ENCODE data around the gene IRX2. TPM values are rescaled to one million over a fixed set of nuclear protein-coding genes. Genes with fewer than 3 reads are reported as not detected.

The IRX2 gene
- total and polyA plus RNA-seq, 2 of the 4 experiments (the other 2 are of a cell fraction), result 0.36 to 0.97 TPM

GRCh38 chr5:2742921-2743679 is 8.4 kb downstream of the IRX2 start:
- H4K91ac ChIP-seq (ENCODE audit: insufficient read depth, low read depth, low read length), result no peak overlapping the region
- no peaks in the 10 kb centered on the region for H3K79me1 ChIP-seq (ENCODE audit: low read depth in 1 of 2, low read length in 2 of 2)
- H2BK5ac ChIP-seq (ENCODE audit: low read depth, low read length, poor library complexity, severe bottlenecking), result no peak overlapping the region
- TF ChIP-seq CEBPB (IDR thresholded peaks at IDR 0.05; ENCODE audit: low read depth, low read length) (no peak), MAFK (IDR thresholded peaks at IDR 0.05; ENCODE audit: low read depth, low read length) (no peak), RCOR1 (IDR thresholded peaks at IDR 0.05; ENCODE audit: insufficient replicate concordance, low read length) (no peak), CTCF (conservative IDR thresholded peaks at IDR 0.05; ENCODE audit: low read depth, low read length) (no peak), RFX5 (IDR thresholded peaks at IDR 0.05; ENCODE audit: low read depth, low read length) (no peak), ELK1 (IDR thresholded peaks at IDR 0.05; ENCODE audit: borderline replicate concordance, low read depth, low read length) (no peak), MAZ (IDR thresholded peaks at IDR 0.05; ENCODE audit: borderline replicate concordance, low read depth, low read length) (no peak), MXI1 (IDR thresholded peaks at IDR 0.05; ENCODE audit: borderline replicate concordance, low read depth, low read length) (no peak), FOS (IDR thresholded peaks at IDR 0.05; ENCODE audit: low read depth, low read length) (no peak)
- H3K14ac ChIP-seq (replicated peaks; ENCODE audit: low read depth, low read length), result no peak overlapping the region
- no peak overlapping the region for H3K18ac ChIP-seq (ENCODE audit: low read depth, low read length)
- no peak overlapping the region for H3K4me3 ChIP-seq (ENCODE audit: insufficient read depth, low read depth, low read length)
- WGBS, 2 experiments (ENCODE audit: extremely low coverage in 2 of 2, insufficient read length in 1 of 2), result 13% methylated on average over 14 of the region's 55 CpGs; no CpG with 5 or more reads in 1 of the 2 experiments
- ATAC-seq (ENCODE audit: low read depth) (no peak), DNase-seq (no peak)
- H2AK9ac ChIP-seq (replicated peaks; ENCODE audit: low read depth, low read length, poor library complexity), result no peak overlapping the region
- no peak overlapping the region for H2AK5ac ChIP-seq (ENCODE audit: low read depth, low read length)
- H2BK15ac ChIP-seq (ENCODE audit: low read depth, low read length), result no peak overlapping the region
- no peaks in the 10 kb centered on the region for H3K9me1 ChIP-seq (ENCODE audit: insufficient read depth, low read length)
- no peak overlapping the region for H4K5ac ChIP-seq (ENCODE audit: low read depth, low read length)
- no peaks in the 10 kb centered on the region; the same call in 1 of the 2 replicates for H3K9me3 ChIP-seq (ENCODE audit: control insufficient read depth, insufficient read depth, low read length)
- CTCF ChIA-PET, result no interaction called here
- dilution Hi-C loops (cut with HindIII; ENCODE audit: low sequenced_read_pairs, unreplicated experiment), result no loop called here
- H3K27me3 ChIP-seq (ENCODE audit: control insufficient read depth, insufficient read depth, low read length), result peaks cover 28% of the 10 kb centered on the region
- no peak overlapping the region for H3K56ac ChIP-seq (ENCODE audit: extremely low read depth, insufficient read depth, low read length)
- H3K4me2 ChIP-seq (ENCODE audit: low read depth, low read length), result no peak overlapping the region
- no peaks in the 10 kb centered on the region for H4K20me1 ChIP-seq (ENCODE audit: insufficient read depth, low read length)
- in situ Hi-C loops (cut with MboI; ENCODE audit: low sequenced_read_pairs), result no loop called here
- H3K4me1 ChIP-seq (ENCODE audit: control insufficient read depth, insufficient read depth, low read length), result no peaks in the 10 kb centered on the region
- H3K9ac ChIP-seq (ENCODE audit: low read depth, low read length), result no peak overlapping the region
- no peaks in the 10 kb centered on the region for H3K36me3 ChIP-seq (ENCODE audit: control insufficient read depth, insufficient read depth, low read length)
- no peak overlapping the region for H3K27ac ChIP-seq (ENCODE audit: insufficient read depth, low read length)
- no TSS peak for BruUV-seq (replicated peaks)
- H2BK20ac ChIP-seq (ENCODE audit: low read depth, low read length), result no peak overlapping the region
- no peak overlapping the region for H2BK120ac ChIP-seq (ENCODE audit: low read depth, low read length)
- no peak overlapping the region for H4K8ac ChIP-seq (ENCODE audit: low read depth in 2 of 2, low read length in 2 of 2)
- POLR2A ChIA-PET (ENCODE audit: unreplicated experiment), result no interaction called here
- H2AFZ ChIP-seq (replicated peaks; ENCODE audit: low read length, poor library complexity), result no peak overlapping the region
- H3K23ac ChIP-seq (ENCODE audit: low read depth, low read length), result no peak overlapping the region
- H3K4ac ChIP-seq (ENCODE audit: low read depth, low read length), result no peak overlapping the region
- intact Hi-C loops (cut with micrococcal nuclease), result no loop called here
